ENCODE results near the gene PPARG. TPM values are rescaled to one million over a fixed set of nuclear protein-coding genes. Genes with fewer than 3 reads are reported as not detected.
A peak's percentile ranks its signal among the peaks of the same experiment; 100 is the strongest.

The PPARG gene
- total and polyA plus RNA-seq, 2 of the 13 experiments (the other 11 are each of a cell fraction or from before 2014, with no cell fraction given): 13.9 to 58.3 TPM

- Histone ChIP-seq H3K4me1 (ENCODE audit: insufficient read depth, low read length) (peaks cover 15% of the 10 kb centered on the region), H3K79me2 (ENCODE audit: insufficient read depth, low read length) (peaks cover 72% of the 10 kb centered on the region), H3K27ac (ENCODE audit: extremely low read length, insufficient read depth, low read length) (no peak overlapping the region), H3K9ac (ENCODE audit: insufficient read depth, low read depth, low read length) (no peak overlapping the region; the same call in 1 of the 2 replicates), H3K4me2 (ENCODE audit: low read depth, low read length) (peak overlapping the region; percentile 36; the same call in 1 of the 2 replicates), H3K4me3 (replicated peaks in 1 of 3; ENCODE audit: insufficient read depth in 1 of 3, low read depth in 2 of 3, low read length in 3 of 3) (no peak overlapping the region), H2AFZ (ENCODE audit: low read length) (no peak overlapping the region), H4K20me1 (ENCODE audit: insufficient read depth, low read length) (no peaks in the 10 kb centered on the region), H3K9me3 (ENCODE audit: low read length) (no peaks in the 10 kb centered on the region), H3K27me3 (ENCODE audit: control insufficient read depth in 1 of 2, insufficient read depth in 2 of 2, low read length in 2 of 2) (no peaks in the 10 kb centered on the region; a peak in 1 of 5 replicates), H3K36me3 (replicated peaks in 1 of 2; ENCODE audit: control insufficient read depth in 1 of 2, insufficient read depth in 2 of 2, low read length in 2 of 2) (no peaks in the 10 kb centered on the region)
- CTCF ChIA-PET (ENCODE audit: low intra/inter-chr PET ratio, low total read pairs): no interaction called here
- WGBS (ENCODE audit: low lambda C conversion rate): 81% methylated on average over 9 of the region's 9 CpGs
- in situ Hi-C loops (cut with HindIII; ENCODE audit: extremely low pct_ligation_motif_present, low pct_unique_long_range_greater_than_20kb): no loop called here
- BruUV-seq (replicated peaks): no TSS peak
- DNase-seq (ENCODE audit: low spot score): no peak
- intact Hi-C loops (cut with micrococcal nuclease; ENCODE audit: unreplicated experiment): no loop called here
- no peak for FAIRE-seq
- POLR2A ChIA-PET: no interaction called here
- no peak for TF ChIP-seq NCOA1 (CRISPR knock-in tag; IDR thresholded peaks at IDR 0.05)
- TF ChIP-seq RCOR2 (CRISPR knock-in tag; IDR thresholded peaks at IDR 0.05): no peak
- no peak for TF ChIP-seq ZNF577 (CRISPR knock-in tag; IDR thresholded peaks at IDR 0.05; ENCODE audit: borderline replicate concordance, low read depth)
- TF ChIP-seq ZNF558 (CRISPR knock-in tag; IDR thresholded peaks at IDR 0.05; ENCODE audit: borderline replicate concordance): no peak
- TF ChIP-seq RARG (CRISPR knock-in tag; IDR thresholded peaks at IDR 0.05; ENCODE audit: low read depth): no peak
- TF ChIP-seq GTF2F1 (IDR thresholded peaks at IDR 0.05; ENCODE audit: low read length): no peak
- no peak for ATAC-seq
Observed at GRCh38 chr3:12292770-12293169, 3.9 kb downstream of the PPARG start.

DNA sequence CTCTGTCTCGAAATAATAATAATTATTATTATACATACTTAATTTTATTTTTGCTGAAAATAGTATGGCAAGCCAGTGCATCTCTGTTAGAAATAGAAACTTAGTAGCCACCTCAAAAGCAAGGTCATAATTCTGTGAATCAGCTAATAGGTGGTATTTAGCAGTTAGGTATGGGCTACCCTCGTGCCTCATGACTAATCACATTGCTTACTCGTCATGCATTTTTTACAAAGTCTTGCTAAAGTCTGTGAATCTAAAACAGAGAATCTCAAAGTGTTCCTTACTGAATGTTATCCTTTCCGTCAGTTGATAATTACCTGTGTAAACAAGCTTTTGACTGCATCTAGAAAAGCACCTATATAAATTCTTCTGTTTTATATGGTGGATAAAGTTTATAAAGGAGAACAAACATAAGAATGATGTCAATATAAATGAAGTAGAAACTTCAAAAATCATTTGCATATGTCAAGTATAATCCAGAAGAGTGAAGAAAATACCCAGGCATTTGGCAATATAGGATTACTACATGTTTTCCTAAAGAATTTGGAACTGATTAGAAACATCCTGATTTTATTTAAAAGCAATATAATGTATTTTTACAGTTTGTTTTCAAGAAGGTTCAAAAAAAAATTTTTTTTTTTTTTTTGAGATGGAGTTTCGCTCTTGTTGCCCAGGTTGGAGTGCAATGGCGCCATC lies 6.2 kb downstream of the PPARG start:
- FAIRE-seq (no peak), ATAC-seq (no peak), DNase-seq (ENCODE audit: low spot score) (no peak)
- in situ Hi-C loops (cut with HindIII; ENCODE audit: extremely low pct_ligation_motif_present, low pct_unique_long_range_greater_than_20kb): no loop called here
- no peaks in the 10 kb centered on the region for H3K36me3 ChIP-seq (replicated peaks in 1 of 2; ENCODE audit: control insufficient read depth in 1 of 2, insufficient read depth in 2 of 2, low read length in 2 of 2)
- H3K27me3 ChIP-seq (ENCODE audit: control insufficient read depth in 1 of 2, insufficient read depth in 2 of 2, low read length in 2 of 2): no peaks in the 10 kb centered on the region
- whole genome bisulfite sequencing (ENCODE audit: low lambda C conversion rate): 94% methylated on average over 6 of the region's 6 CpGs
- no peak overlapping the region for H3K9ac ChIP-seq (ENCODE audit: insufficient read depth, low read depth, low read length)
- no peak overlapping the region for H3K4me3 ChIP-seq (replicated peaks in 1 of 3; ENCODE audit: insufficient read depth in 1 of 3, low read depth in 2 of 3, low read length in 3 of 3)
- ChIA-PET CTCF (ENCODE audit: low intra/inter-chr PET ratio, low total read pairs) (no interaction called here), POLR2A (no interaction called here)
- no peak overlapping the region for H3K27ac ChIP-seq (ENCODE audit: extremely low read length, insufficient read depth, low read length)
- no peaks in the 10 kb centered on the region for H4K20me1 ChIP-seq (ENCODE audit: insufficient read depth, low read length)
- no peaks in the 10 kb centered on the region for H3K9me3 ChIP-seq (ENCODE audit: low read length)
- no TSS peak for BruUV-seq (replicated peaks)
- intact Hi-C loops (cut with micrococcal nuclease; ENCODE audit: unreplicated experiment): no loop called here
- H3K79me2 ChIP-seq (ENCODE audit: insufficient read depth, low read length): peaks cover 73% of the 10 kb centered on the region
- no peak overlapping the region for H2AFZ ChIP-seq (ENCODE audit: low read length)
- peaks cover 15% of the 10 kb centered on the region for H3K4me1 ChIP-seq (ENCODE audit: insufficient read depth, low read length)
- no peak overlapping the region for H3K4me2 ChIP-seq (ENCODE audit: low read depth, low read length)
- TF ChIP-seq ETS1 (CRISPR knock-in tag; IDR thresholded peaks at IDR 0.05) (no peak), HNF4G (IDR thresholded peaks at IDR 0.05; ENCODE audit: borderline replicate concordance, low read depth, low read length) (no peak), HNF4G (CRISPR knock-in tag; IDR thresholded peaks at IDR 0.05; ENCODE audit: borderline replicate concordance, low read depth) (no peak)
- TF ChIP-seq, protein P1, sequence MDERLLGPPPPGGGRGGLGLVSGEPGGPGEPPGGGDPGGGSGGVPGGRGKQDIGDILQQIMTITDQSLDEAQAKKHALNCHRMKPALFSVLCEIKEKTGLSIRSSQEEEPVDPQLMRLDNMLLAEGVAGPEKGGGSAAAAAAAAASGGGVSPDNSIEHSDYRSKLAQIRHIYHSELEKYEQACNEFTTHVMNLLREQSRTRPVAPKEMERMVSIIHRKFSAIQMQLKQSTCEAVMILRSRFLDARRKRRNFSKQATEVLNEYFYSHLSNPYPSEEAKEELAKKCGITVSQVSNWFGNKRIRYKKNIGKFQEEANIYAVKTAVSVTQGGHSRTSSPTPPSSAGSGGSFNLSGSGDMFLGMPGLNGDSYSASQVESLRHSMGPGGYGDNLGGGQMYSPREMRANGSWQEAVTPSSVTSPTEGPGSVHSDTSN (CRISPR knock-in tag; IDR thresholded peaks at IDR 0.05): no peak
- TF ChIP-seq, protein P2, sequence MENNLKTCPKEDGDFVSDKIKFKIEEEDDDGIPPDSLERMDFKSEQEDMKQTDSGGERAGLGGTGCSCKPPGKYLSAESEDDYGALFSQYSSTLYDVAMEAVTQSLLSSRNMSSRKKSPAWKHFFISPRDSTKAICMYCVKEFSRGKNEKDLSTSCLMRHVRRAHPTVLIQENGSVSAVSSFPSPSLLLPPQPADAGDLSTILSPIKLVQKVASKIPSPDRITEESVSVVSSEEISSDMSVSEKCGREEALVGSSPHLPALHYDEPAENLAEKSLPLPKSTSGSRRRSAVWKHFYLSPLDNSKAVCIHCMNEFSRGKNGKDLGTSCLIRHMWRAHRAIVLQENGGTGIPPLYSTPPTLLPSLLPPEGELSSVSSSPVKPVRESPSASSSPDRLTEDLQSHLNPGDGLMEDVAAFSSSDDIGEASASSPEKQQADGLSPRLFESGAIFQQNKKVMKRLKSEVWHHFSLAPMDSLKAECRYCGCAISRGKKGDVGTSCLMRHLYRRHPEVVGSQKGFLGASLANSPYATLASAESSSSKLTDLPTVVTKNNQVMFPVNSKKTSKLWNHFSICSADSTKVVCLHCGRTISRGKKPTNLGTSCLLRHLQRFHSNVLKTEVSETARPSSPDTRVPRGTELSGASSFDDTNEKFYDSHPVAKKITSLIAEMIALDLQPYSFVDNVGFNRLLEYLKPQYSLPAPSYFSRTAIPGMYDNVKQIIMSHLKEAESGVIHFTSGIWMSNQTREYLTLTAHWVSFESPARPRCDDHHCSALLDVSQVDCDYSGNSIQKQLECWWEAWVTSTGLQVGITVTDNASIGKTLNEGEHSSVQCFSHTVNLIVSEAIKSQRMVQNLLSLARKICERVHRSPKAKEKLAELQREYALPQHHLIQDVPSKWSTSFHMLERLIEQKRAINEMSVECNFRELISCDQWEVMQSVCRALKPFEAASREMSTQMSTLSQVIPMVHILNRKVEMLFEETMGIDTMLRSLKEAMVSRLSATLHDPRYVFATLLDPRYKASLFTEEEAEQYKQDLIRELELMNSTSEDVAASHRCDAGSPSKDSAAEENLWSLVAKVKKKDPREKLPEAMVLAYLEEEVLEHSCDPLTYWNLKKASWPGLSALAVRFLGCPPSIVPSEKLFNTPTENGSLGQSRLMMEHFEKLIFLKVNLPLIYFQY (CRISPR knock-in tag; IDR thresholded peaks at IDR 0.05; ENCODE audit: borderline replicate concordance): no peak

Measured in HepG2 (cell line).